Body of pancreas (tissue), 4 donors: Measurements from ENCODE around the gene CP. TPM values are rescaled to one million over a fixed set of nuclear protein-coding genes. Genes with fewer than 3 reads are reported as not detected.
A peak's percentile ranks its signal among the peaks of the same experiment; 100 is the strongest.

Experiments
- ATAC-seq: fragments of 150-250 bp; one replicate; pipeline ENCODE4 v1.9.1; 2016
- DNase-seq, 4 donors: peaks; one replicate each; pipeline ENCODE4 v3.0.0-alpha.2; 2019
- H3K27ac ChIP-seq, 4 donors: fragments of 200-600 bp; sonication (generic); 1 replicate in 3 of 4; 2 replicates in 1 of 4; pipeline versions ENCODE4 v1.5.1 to v1.6.1; 2016 to 2019; ENCODE audit warnings: mild to moderate bottlenecking in 1 of 4, mixed read lengths in 1 of 4, moderate library complexity in 1 of 4
- H3K27me3 ChIP-seq, 2 donors: fragments of 200-600 bp; sonication (generic); one replicate each; pipeline ENCODE4 v1.6.0; 2016; ENCODE audit warnings: mild to moderate bottlenecking in 1 of 2
- H3K36me3 ChIP-seq, 2 donors: fragments of 200-600 bp; sonication (generic); replicated peaks in 1 of 2; 2 replicates each; pipeline ENCODE4 v1.5.1; 2016; ENCODE audit warnings: low read depth in 2 of 2; ENCODE audit not compliant: insufficient read depth in 1 of 2
- H3K4me1 ChIP-seq: fragments of 200-600 bp; sonication (generic); one replicate; pipeline ENCODE4 v1.6.0; 2016
- H3K4me3 ChIP-seq, 2 donors: fragments of 200-600 bp; sonication (generic); 1 replicate in 1 of 2; 2 replicates in 1 of 2; pipeline ENCODE4 v1.5.1; 2016 to 2019
- H3K9me3 ChIP-seq, 3 donors: fragments of 200-600 bp; sonication (generic); 1 replicate in 2 of 3; 2 replicates in 1 of 3; pipeline ENCODE4 v1.5.1; 2016
- POLR2A ChIP-seq, 3 donors: fragments of 450-650 bp; IDR thresholded peaks; one replicate each; pipeline ENCODE4 v1.6.1; 2016; ENCODE audit warnings: antibody characterized with exemption in 3 of 3, mild to moderate bottlenecking in 2 of 3
- WGBS, 2 donors: methylation state at CpG; one replicate each; pipeline ENCODE4 v1.1.5; 2017; 5-methylcytosine and 5-hydroxymethylcytosine counted together
- intact Hi-C: fragments of 100-400 bp; cut with DNase I; formaldehyde crosslinking; loops from one replicate; pipeline ENCODE4 v1.15.1; 2023
- total RNA-seq, 2 donors: library from RNA; depleted of rRNA; stranded (reverse); fragments of >200 nt; gene quantifications; one replicate each; pipeline ENCODE4 v1.1.0, GENCODE V29; 2016
- TF ChIP-seq, protein P1 (sequence below), 7 experiments: fragments of 450-650 bp in 4 of 7; fragments of 200-600 bp in 3 of 7; sonication (generic) in 3 of 7; IDR thresholded peaks; one replicate each; pipeline ENCODE4 v1.5.1; 2016 to 2019; ENCODE audit warnings: antibody characterized with exemption in 7 of 7

Gene CP
- total RNA-seq, 2 donors from 2014 or later: 5.7 to 11.5 TPM

DNA sequence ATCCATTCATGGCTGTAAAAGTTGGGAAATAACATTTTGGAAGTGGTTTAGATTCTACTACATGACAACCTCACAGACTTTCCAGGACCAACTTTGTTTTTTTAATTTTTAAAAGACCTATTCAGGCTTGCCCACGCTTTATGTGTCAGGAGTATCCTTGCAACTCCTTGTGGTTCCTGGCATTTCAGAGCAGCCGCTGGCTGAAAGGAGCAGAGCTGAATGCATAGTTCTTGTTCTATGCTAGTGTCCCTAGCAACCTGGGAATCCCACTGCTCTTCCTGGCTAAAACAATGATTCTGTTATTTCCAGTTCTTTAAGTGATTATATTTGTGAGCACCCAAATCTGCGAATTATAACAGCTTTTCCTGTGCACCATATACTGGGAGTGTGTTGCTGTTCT lies 34.9 kb downstream of the CP start:
- no peak for TF ChIP-seq POLR2A (IDR thresholded peaks at IDR 0.05)
- TF ChIP-seq, protein P1, sequence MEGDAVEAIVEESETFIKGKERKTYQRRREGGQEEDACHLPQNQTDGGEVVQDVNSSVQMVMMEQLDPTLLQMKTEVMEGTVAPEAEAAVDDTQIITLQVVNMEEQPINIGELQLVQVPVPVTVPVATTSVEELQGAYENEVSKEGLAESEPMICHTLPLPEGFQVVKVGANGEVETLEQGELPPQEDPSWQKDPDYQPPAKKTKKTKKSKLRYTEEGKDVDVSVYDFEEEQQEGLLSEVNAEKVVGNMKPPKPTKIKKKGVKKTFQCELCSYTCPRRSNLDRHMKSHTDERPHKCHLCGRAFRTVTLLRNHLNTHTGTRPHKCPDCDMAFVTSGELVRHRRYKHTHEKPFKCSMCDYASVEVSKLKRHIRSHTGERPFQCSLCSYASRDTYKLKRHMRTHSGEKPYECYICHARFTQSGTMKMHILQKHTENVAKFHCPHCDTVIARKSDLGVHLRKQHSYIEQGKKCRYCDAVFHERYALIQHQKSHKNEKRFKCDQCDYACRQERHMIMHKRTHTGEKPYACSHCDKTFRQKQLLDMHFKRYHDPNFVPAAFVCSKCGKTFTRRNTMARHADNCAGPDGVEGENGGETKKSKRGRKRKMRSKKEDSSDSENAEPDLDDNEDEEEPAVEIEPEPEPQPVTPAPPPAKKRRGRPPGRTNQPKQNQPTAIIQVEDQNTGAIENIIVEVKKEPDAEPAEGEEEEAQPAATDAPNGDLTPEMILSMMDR (IDR thresholded peaks at IDR 0.05): no peak
- WGBS, 2 donors: 92 to 93% methylated on average over 3 of the region's 3 CpGs
- ATAC-seq (no peak), DNase-seq (no peak)
- Histone ChIP-seq H3K4me1 (no peaks in the 10 kb centered on the region), H3K4me3 (no peak overlapping the region), H3K36me3 (no peaks in the 10 kb centered on the region), H3K27ac (no peak overlapping the region), H3K9me3 (no peaks in the 10 kb centered on the region), H3K27me3 (no peaks in the 10 kb centered on the region)
- intact Hi-C loops: no loop called here

DNA sequence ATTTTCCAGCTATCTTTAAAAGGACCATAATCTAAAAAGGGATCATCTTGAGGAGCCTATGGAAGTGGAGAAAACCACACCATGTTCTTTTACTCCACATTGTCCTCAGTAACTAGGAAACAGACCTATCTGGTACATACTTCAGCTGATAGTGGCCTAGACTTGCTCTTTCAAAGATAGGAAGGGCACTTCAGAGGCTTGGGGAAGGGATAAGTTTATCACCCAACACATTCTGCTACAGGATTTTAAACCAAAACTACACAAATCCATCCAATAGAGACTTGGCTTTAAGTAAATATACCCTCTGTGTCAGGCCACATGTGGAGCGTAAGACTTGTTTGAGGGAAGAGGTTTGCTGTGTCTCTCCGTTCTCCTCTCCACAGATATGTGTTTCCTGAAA lies 35.4 kb downstream of the CP start:
- H3K27me3 ChIP-seq: no peaks in the 10 kb centered on the region
- DNase-seq (no peak), ATAC-seq (no peak)
- no peak overlapping the region for H3K27ac ChIP-seq
- 100% methylated on average over 2 of the region's 2 CpGs for WGBS, 2 donors
- no peaks in the 10 kb centered on the region for H3K4me1 ChIP-seq
- no peaks in the 10 kb centered on the region for H3K36me3 ChIP-seq
- intact Hi-C loops: no loop called here
- no peaks in the 10 kb centered on the region for H3K9me3 ChIP-seq
- no peak for TF ChIP-seq POLR2A (IDR thresholded peaks at IDR 0.05)
- TF ChIP-seq, protein P1 (IDR thresholded peaks at IDR 0.05): no peak
- no peak overlapping the region for H3K4me3 ChIP-seq

DNA sequence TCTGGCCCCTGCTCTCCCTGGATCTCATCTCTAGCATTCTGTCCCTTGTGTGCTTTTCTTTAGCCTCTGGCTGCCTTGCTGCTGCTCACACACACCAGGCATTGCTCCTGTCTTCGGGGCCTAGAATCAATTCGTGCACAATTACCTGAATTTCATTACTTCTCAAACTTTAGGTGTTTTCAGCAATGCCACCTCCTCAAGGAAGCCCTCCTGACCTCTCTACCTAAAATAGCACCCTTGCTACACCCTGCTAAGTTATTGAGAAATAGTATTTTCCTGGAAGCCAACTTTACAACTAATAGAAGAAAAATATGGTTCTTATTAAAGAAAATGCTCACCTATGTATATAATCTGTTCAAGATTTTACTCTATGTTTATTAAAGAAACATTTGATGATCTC lies 40.4 kb downstream of the CP start:
- H3K4me3 ChIP-seq: no peak overlapping the region
- H3K4me1 ChIP-seq: no peaks in the 10 kb centered on the region
- no peaks in the 10 kb centered on the region for H3K27me3 ChIP-seq
- DNase-seq (no peak), ATAC-seq (no peak)
- intact Hi-C loops: no loop called here
- H3K9me3 ChIP-seq: no peaks in the 10 kb centered on the region
- H3K27ac ChIP-seq: no peak overlapping the region
- WGBS, 2 donors: 92 to 93% methylated on average over 2 of the region's 2 CpGs
- no peak for TF ChIP-seq POLR2A (IDR thresholded peaks at IDR 0.05)
- TF ChIP-seq, protein P1 (IDR thresholded peaks at IDR 0.05): no peak
- H3K36me3 ChIP-seq: peaks cover 0 to 2% of the 10 kb centered on the region in 2 donors

DNA sequence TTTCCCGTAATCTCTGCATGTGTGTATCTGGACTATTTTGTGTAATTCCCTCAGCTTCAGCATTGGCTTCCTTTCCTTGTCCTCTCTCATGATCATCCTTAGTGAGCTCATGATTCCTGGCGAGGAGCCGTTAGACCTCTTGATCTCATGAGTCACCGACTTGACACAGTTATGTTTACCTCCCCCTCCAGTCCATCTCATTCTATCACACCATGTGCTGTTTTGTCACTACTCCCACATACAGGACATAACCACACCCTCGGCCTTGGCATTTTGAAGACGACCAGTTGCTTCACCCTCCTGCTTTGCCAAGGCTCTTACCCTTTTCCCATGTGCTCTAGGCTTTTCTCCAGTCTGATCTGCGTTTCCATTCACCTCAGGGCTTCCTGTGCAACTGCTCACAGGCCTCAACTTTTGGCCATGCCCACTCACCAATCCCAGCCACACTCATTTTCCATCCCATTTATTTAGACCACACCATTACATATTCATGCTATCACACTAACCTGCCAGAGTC lies 41.5 kb downstream of the CP start:
- no peaks in the 10 kb centered on the region for H3K9me3 ChIP-seq
- no peak overlapping the region for H3K4me3 ChIP-seq
- 49 to 68% methylated on average over 7 of the region's 7 CpGs for WGBS, 2 donors
- ATAC-seq (peak; percentile 88), DNase-seq (peak; percentile 59 to 87 (median 70))
- no peaks in the 10 kb centered on the region for H3K4me1 ChIP-seq
- H3K36me3 ChIP-seq: peaks cover 0 to 2% of the 10 kb centered on the region in 2 donors
- intact Hi-C loops: no loop called here
- H3K27ac ChIP-seq: peak overlapping the region in 2 of 4 donors; percentile 6 to 35
- H3K27me3 ChIP-seq: no peaks in the 10 kb centered on the region
- no peak for TF ChIP-seq POLR2A (IDR thresholded peaks at IDR 0.05)

DNA sequence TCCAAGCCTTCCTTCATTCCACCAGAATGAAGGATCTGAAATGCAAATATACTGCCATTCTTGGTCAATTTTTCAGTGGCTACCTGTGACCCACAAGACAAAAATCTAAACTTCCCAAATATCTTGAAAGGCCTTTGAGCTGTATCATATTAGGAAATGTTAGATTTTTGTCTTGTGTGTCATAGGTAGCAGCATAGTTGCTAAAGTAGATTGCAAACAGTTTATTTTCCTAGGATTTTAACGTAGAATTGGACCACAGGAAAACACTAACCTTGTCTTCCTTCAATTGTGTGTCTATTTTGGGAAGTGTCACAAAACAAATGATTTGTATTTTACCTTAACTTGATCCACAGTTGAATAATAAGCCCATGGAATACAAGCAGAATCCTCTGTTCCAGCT lies 42.4 kb downstream of the CP start:
- peaks cover 0 to 2% of the 10 kb centered on the region in 2 donors for H3K36me3 ChIP-seq
- peak overlapping the region in 1 of 4 donors; percentile 10 for H3K27ac ChIP-seq
- WGBS, 2 donors: 91 to 93% methylated on average over 1 of the region's 1 CpG
- TF ChIP-seq POLR2A (IDR thresholded peaks at IDR 0.05): no peak
- TF ChIP-seq, protein P1 (IDR thresholded peaks at IDR 0.05): no peak
- H3K27me3 ChIP-seq: no peaks in the 10 kb centered on the region
- intact Hi-C loops: no loop called here
- H3K9me3 ChIP-seq: no peaks in the 10 kb centered on the region
- H3K4me1 ChIP-seq: no peaks in the 10 kb centered on the region
- DNase-seq (no peak), ATAC-seq (no peak)
- no peak overlapping the region for H3K4me3 ChIP-seq
